ENCODE results near the gene HSD11B2. TPM values are rescaled to one million over a fixed set of nuclear protein-coding genes. Genes with fewer than 3 reads are reported as not detected.

Gene HSD11B2
- total RNA-seq, 1 experiment from 2014 or later, result 33.5 TPM

DNA sequence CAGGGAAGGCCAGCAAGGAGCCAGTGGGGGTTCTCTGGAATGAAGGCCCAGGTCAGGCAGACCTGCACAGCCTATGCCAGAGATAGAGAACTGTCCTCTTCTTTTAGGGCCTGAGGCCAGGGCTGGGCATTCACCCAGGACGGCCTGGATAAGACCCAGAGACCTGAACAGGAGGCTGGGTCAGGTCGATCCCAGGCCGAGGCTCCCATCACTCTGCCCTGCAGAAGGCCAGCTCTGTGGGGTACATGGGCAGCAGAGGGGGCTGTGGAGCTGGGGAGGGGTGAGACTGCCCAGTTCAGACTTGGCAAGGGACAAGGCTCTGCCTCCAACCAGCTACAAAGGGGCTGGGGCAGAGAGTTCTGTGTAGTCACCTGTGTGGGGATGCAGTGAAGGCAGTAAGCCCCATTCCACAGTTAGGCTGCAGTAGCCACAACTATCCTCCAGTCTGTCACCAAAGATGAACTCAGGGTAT is 14.6 kb downstream of the HSD11B2 start:
- Histone ChIP-seq H3K9ac (ENCODE audit: extremely low read depth, insufficient read length, low read length) (no peak overlapping the region), H4K8ac (replicated peaks; ENCODE audit: insufficient read length, low read depth, low read length) (no peak overlapping the region), H3K4me2 (ENCODE audit: insufficient read depth, insufficient read length, low read length) (no peak overlapping the region), H4K5ac (ENCODE audit: insufficient read length, low read depth, low read length) (no peak overlapping the region), H3K56ac (ENCODE audit: insufficient read length, low read depth, low read length) (no peak overlapping the region), H3K18ac (ENCODE audit: insufficient read length, low read depth, low read length) (no peak overlapping the region), H2BK20ac (ENCODE audit: low read depth, low read length, poor library complexity, severe bottlenecking) (no peak overlapping the region), H3K23me2 (ENCODE audit: insufficient read length, low read depth, low read length, poor library complexity, severe bottlenecking) (no peaks in the 10 kb centered on the region), H3K79me2 (ENCODE audit: insufficient read depth, low read length) (no peaks in the 10 kb centered on the region), H3K27ac (ENCODE audit: insufficient read length, low read depth, low read length) (no peak overlapping the region), H4K91ac (ENCODE audit: insufficient read length, low read depth, low read length) (no peak overlapping the region), H3K23ac (ENCODE audit: insufficient read length, low read depth, low read length) (no peak overlapping the region), H2AFZ (ENCODE audit: low read length) (no peak overlapping the region), H2BK15ac (ENCODE audit: low read depth, low read length) (no peak overlapping the region), H3K27me3 (ENCODE audit: insufficient read depth, low read length) (no peaks in the 10 kb centered on the region), H4K20me1 (ENCODE audit: control insufficient read depth, insufficient read depth, insufficient read length) (no peaks in the 10 kb centered on the region), H2BK5ac (ENCODE audit: insufficient read length, low read length) (no peak overlapping the region), H3K4me1 (ENCODE audit: insufficient read depth, low read length) (no peaks in the 10 kb centered on the region), H2BK120ac (ENCODE audit: low read depth, low read length, poor library complexity, severe bottlenecking) (no peak overlapping the region), H3K4ac (ENCODE audit: low read depth, low read length) (no peak overlapping the region), H3T11ph (ENCODE audit: low read length) (no peak overlapping the region), H3K9me3 (ENCODE audit: control insufficient read depth, low read depth, low read length) (no peaks in the 10 kb centered on the region), H2AK5ac (ENCODE audit: insufficient read length, low read length) (no peak overlapping the region), H2BK12ac (ENCODE audit: insufficient read length, low read depth, low read length) (no peak overlapping the region), H3K14ac (ENCODE audit: insufficient read depth, low read length) (no peak overlapping the region), H3K79me1 (ENCODE audit: insufficient read depth, low read depth, low read length, poor library complexity, severe bottlenecking) (no peaks in the 10 kb centered on the region)
- no peaks in the 10 kb centered on the region for H3K27me3 Mint-ChIP-seq (ENCODE audit: low read depth)
- H3K4me3 Mint-ChIP-seq, result no peak overlapping the region; a peak in 1 of 5 replicates
- H3K36me3 Mint-ChIP-seq (ENCODE audit: insufficient read depth in 1 of 3, low read depth in 3 of 3), result peaks cover 0 to 17% (median 11%) of the 10 kb centered on the region in 3 experiments; a peak in 6 of 7 replicates
- TF ChIP-seq, protein P1, sequence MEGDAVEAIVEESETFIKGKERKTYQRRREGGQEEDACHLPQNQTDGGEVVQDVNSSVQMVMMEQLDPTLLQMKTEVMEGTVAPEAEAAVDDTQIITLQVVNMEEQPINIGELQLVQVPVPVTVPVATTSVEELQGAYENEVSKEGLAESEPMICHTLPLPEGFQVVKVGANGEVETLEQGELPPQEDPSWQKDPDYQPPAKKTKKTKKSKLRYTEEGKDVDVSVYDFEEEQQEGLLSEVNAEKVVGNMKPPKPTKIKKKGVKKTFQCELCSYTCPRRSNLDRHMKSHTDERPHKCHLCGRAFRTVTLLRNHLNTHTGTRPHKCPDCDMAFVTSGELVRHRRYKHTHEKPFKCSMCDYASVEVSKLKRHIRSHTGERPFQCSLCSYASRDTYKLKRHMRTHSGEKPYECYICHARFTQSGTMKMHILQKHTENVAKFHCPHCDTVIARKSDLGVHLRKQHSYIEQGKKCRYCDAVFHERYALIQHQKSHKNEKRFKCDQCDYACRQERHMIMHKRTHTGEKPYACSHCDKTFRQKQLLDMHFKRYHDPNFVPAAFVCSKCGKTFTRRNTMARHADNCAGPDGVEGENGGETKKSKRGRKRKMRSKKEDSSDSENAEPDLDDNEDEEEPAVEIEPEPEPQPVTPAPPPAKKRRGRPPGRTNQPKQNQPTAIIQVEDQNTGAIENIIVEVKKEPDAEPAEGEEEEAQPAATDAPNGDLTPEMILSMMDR (conservative IDR thresholded peaks at IDR 0.05), result no peak
- peaks cover 16 to 17% of the 10 kb centered on the region in 2 experiments for H3K4me1 Mint-ChIP-seq
- no peaks in the 10 kb centered on the region for H3K9me3 Mint-ChIP-seq
- WGBS (ENCODE audit: extremely low coverage, insufficient read length, low lambda C conversion rate), result no CpG with 5 or more reads among the region's 3 CpGs
- DNase-seq, result no peak
- H3K27ac Mint-ChIP-seq, result peak overlapping the region in 1 of 3 experiments; percentile 44; a peak in 2 of 7 replicates

Data from H9 (cell line).